Prostate gland (tissue), 2 donors: ENCODE measurements around the gene GALNT5. TPM values are rescaled to one million over a fixed set of nuclear protein-coding genes. Genes with fewer than 3 reads are reported as not detected.

Source experiments
- DNase-seq: peaks from one replicate; pipeline ENCODE4 v3.0.0-alpha.2; 2019; ENCODE audit warnings: low spot score
- H3K27ac ChIP-seq, 2 donors: fragments of 200-600 bp; sonication (generic); 2 replicates each; pipeline ENCODE4 v1.5.1; 2017 to 2019
- H3K27me3 ChIP-seq: fragments of 200-600 bp; sonication (generic); replicated peaks from 2 replicates; pipeline ENCODE4 v1.5.1; 2019; ENCODE audit not compliant: insufficient read depth
- H3K36me3 ChIP-seq, 2 donors: fragments of 200-600 bp; sonication (generic); 1 replicate in 1 of 2; 2 replicates in 1 of 2; pipeline versions ENCODE4 v1.5.1 to v1.8.1; 2017 to 2019
- H3K4me1 ChIP-seq: fragments of 200-600 bp; sonication (generic); replicated peaks from 2 replicates; pipeline ENCODE4 v1.5.1; 2019
- H3K4me3 ChIP-seq, 2 donors: fragments of 200-600 bp; sonication (generic); 2 replicates each; pipeline ENCODE4 v1.5.1; 2017 to 2019
- H3K9me3 ChIP-seq: fragments of 200-600 bp; sonication (generic); 2 replicates; pipeline ENCODE4 v1.5.1; 2017
- CTCF ChIP-seq, 4 experiments: fragments of 200-600 bp in 2 of 4; fragments of 450-650 bp in 2 of 4; sonication (generic) in 2 of 4; IDR thresholded peaks; 1 replicate in 3 of 4; 2 replicates in 1 of 4; pipeline ENCODE4 v1.5.1; 2016 to 2019; ENCODE audit warnings: antibody characterized with exemption in 4 of 4, mild to moderate bottlenecking in 2 of 4, moderate library complexity in 2 of 4
- POLR2A ChIP-seq: fragments of 450-650 bp; IDR thresholded peaks from one replicate; pipeline ENCODE4 v1.6.1; 2016; ENCODE audit warnings: antibody characterized with exemption, mild to moderate bottlenecking
- POLR2AphosphoS5 ChIP-seq: sonication (generic); formaldehyde crosslinking; IDR thresholded peaks from one replicate; pipeline ENCODE4 v1.6.1; 2017; ENCODE audit warnings: antibody characterized with exemption
- WGBS: methylation state at CpG from one replicate; pipeline ENCODE4 v1.1.5; 2018; 5-methylcytosine and 5-hydroxymethylcytosine counted together
- intact Hi-C: fragments of 100-400 bp; cut with DNase I; formaldehyde crosslinking; loops from one replicate; pipeline ENCODE4 v1.14.2; 2022
- total RNA-seq, 2 donors: library from RNA; depleted of rRNA; stranded (reverse); fragments of >200 nt; gene quantifications; one replicate each; pipeline ENCODE4 v1.1.0, GENCODE V29; 2016

Gene GALNT5
- total RNA-seq, 2 donors from 2014 or later: 2.0 to 2.6 TPM

- intact Hi-C loops: no loop called here
- H3K4me3 ChIP-seq: no peak overlapping the region
- H3K9me3 ChIP-seq: no peaks in the 10 kb centered on the region
- no peaks in the 10 kb centered on the region for H3K4me1 ChIP-seq
- no peak for DNase-seq
- no peak overlapping the region for H3K27ac ChIP-seq
- H3K27me3 ChIP-seq: no peaks in the 10 kb centered on the region
- WGBS: 91% methylated on average over 4 of the region's 4 CpGs
- H3K36me3 ChIP-seq: no peaks in the 10 kb centered on the region
- no peak for TF ChIP-seq CTCF (IDR thresholded peaks at IDR 0.05)
- TF ChIP-seq POLR2A: no peak
- TF ChIP-seq POLR2AphosphoS5: no peak
These were observed 76.8 kb downstream of the GALNT5 start for GRCh38 chr2:157334335-157334734.

- H3K27me3 ChIP-seq: no peaks in the 10 kb centered on the region
- no peak overlapping the region for H3K27ac ChIP-seq
- intact Hi-C loops: no loop called here
- H3K4me1 ChIP-seq: no peaks in the 10 kb centered on the region
- H3K36me3 ChIP-seq: no peaks in the 10 kb centered on the region
- DNase-seq: no peak
- 90% methylated on average over 3 of the region's 3 CpGs for WGBS
- no peaks in the 10 kb centered on the region for H3K9me3 ChIP-seq
- no peak for TF ChIP-seq POLR2A
- TF ChIP-seq CTCF (IDR thresholded peaks at IDR 0.05): no peak
- TF ChIP-seq POLR2AphosphoS5: no peak
- no peak overlapping the region for H3K4me3 ChIP-seq
These were observed 77.3 kb downstream of the GALNT5 start for GRCh38 chr2:157334797-157335196.

- peak; percentile 34 for DNase-seq
- no peak overlapping the region for H3K27ac ChIP-seq
- WGBS: 44% methylated on average over 8 of the region's 8 CpGs
- no peaks in the 10 kb centered on the region for H3K9me3 ChIP-seq
- TF ChIP-seq POLR2A: no peak
- no peak for TF ChIP-seq POLR2AphosphoS5
- TF ChIP-seq CTCF (IDR thresholded peaks at IDR 0.05): peak in 3 of 4 experiments; percentile 41 to 63 (median 43)
- H3K4me1 ChIP-seq: no peaks in the 10 kb centered on the region
- intact Hi-C loops: no loop called here
- H3K36me3 ChIP-seq: no peaks in the 10 kb centered on the region
- no peaks in the 10 kb centered on the region for H3K27me3 ChIP-seq
- no peak overlapping the region for H3K4me3 ChIP-seq
These were observed 78.9 kb downstream of the GALNT5 start for GRCh38 chr2:157336137-157337010.

GRCh38 chr2:157337978-157338377, 80.5 kb downstream of the GALNT5 start:
- 69% methylated on average over 3 of the region's 3 CpGs for WGBS
- no peak for DNase-seq
- TF ChIP-seq POLR2A (no peak), CTCF (IDR thresholded peaks at IDR 0.05) (no peak), POLR2AphosphoS5 (no peak)
- no peaks in the 10 kb centered on the region for H3K9me3 ChIP-seq
- no peaks in the 10 kb centered on the region for H3K27me3 ChIP-seq
- no peaks in the 10 kb centered on the region for H3K4me1 ChIP-seq
- H3K36me3 ChIP-seq: no peaks in the 10 kb centered on the region
- H3K27ac ChIP-seq: no peak overlapping the region
- no peak overlapping the region for H3K4me3 ChIP-seq
- intact Hi-C loops: no loop called here
